Rectal smooth muscle tissue (tissue), 1 donor: ENCODE measurements around the gene SUOX.
A peak's percentile ranks its signal among the peaks of the same experiment; 100 is the strongest.
"Not testable (repeated sequence)": the region's sequence is repeated elsewhere in the genome, so short reads cannot be mapped to it uniquely, and the experiment has no call there.

Source experiments
- H3K27ac ChIP-seq: one replicate; pipeline ENCODE4 v1.7.0; 2013; ENCODE audit warnings: low read depth, low read length, inconsistent platforms
- H3K27me3 ChIP-seq: one replicate; pipeline ENCODE4 v1.7.0; 2013; ENCODE audit warnings: low read length; ENCODE audit not compliant: control insufficient read depth, insufficient read depth
- H3K36me3 ChIP-seq: one replicate; pipeline ENCODE4 v1.7.0; 2013; ENCODE audit warnings: low read length; ENCODE audit not compliant: control insufficient read depth, insufficient read depth
- H3K4me1 ChIP-seq: one replicate; pipeline ENCODE4 v1.7.0; 2013; ENCODE audit warnings: low read length; ENCODE audit not compliant: control insufficient read depth, insufficient read depth
- H3K4me3 ChIP-seq: one replicate; pipeline ENCODE4 v1.7.0; 2013; ENCODE audit warnings: low read length
- H3K9ac ChIP-seq: one replicate; pipeline ENCODE4 v1.7.0; 2013; ENCODE audit warnings: low read length

SUOX gene

GRCh38 chr12:55991110-55991509 is 6.0 kb upstream of the SUOX start:
- Histone ChIP-seq H3K27me3 (no peaks in the 10 kb centered on the region), H3K4me1 (no peaks in the 10 kb centered on the region), H3K27ac (no peak overlapping the region), H3K4me3 (no peak overlapping the region), H3K9ac (no peak overlapping the region), H3K36me3 (peaks cover 40% of the 10 kb centered on the region)

GRCh38 chr12:55993230-55993853 is 3.7 kb upstream of the SUOX start:
- H3K27me3 ChIP-seq = no peaks in the 10 kb centered on the region
- no peaks in the 10 kb centered on the region for H3K4me1 ChIP-seq
- H3K36me3 ChIP-seq = peaks cover 37% of the 10 kb centered on the region
- H3K9ac ChIP-seq = no peak overlapping the region
- H3K27ac ChIP-seq = no peak overlapping the region
- no peak overlapping the region for H3K4me3 ChIP-seq

GRCh38 chr12:55995366-55995765 is 1.7 kb upstream of the SUOX start:
- no peaks in the 10 kb centered on the region for H3K27me3 ChIP-seq
- peaks cover 32% of the 10 kb centered on the region for H3K36me3 ChIP-seq
- H3K27ac ChIP-seq = no peak overlapping the region
- no peak overlapping the region for H3K9ac ChIP-seq
- no peak overlapping the region for H3K4me3 ChIP-seq
- H3K4me1 ChIP-seq = no peaks in the 10 kb centered on the region

- Histone ChIP-seq H3K36me3 (peaks cover 23% of the 10 kb centered on the region), H3K9ac (no peak overlapping the region), H3K4me1 (no peaks in the 10 kb centered on the region), H3K27ac (peak overlapping the region; percentile 71), H3K4me3 (peak overlapping the region; percentile 72), H3K27me3 (no peaks in the 10 kb centered on the region)
Observed at GRCh38 chr12:55996201-55996714, 818 bp upstream of the SUOX start.

GRCh38 chr12:55997535-55997859 is 421 bp downstream of the SUOX start:
- no peaks in the 10 kb centered on the region for H3K4me1 ChIP-seq
- peak overlapping the region; percentile 19 for H3K9ac ChIP-seq
- peaks cover 16% of the 10 kb centered on the region for H3K36me3 ChIP-seq
- H3K4me3 ChIP-seq = peak overlapping the region; percentile 79
- H3K27ac ChIP-seq = peak overlapping the region; percentile 63
- no peaks in the 10 kb centered on the region for H3K27me3 ChIP-seq

- H3K9ac ChIP-seq, H3K4me1 ChIP-seq: not testable (repeated sequence)
Observed at GRCh38 chr12:55999522-55999921, 2.4 kb downstream of the SUOX start.

GRCh38 chr12:55999999-56000540 is 3.0 kb downstream of the SUOX start:
- H3K4me1 ChIP-seq, H3K27ac ChIP-seq, H3K9ac ChIP-seq, H3K4me3 ChIP-seq, H3K27me3 ChIP-seq: not testable (repeated sequence)
- H3K36me3 ChIP-seq = peaks cover 11% of the 10 kb centered on the region

More at GRCh38 chr12:55999522-55999921, 2.4 kb downstream of the SUOX start:
- H3K27ac ChIP-seq, H3K27me3 ChIP-seq, H3K36me3 ChIP-seq, H3K4me3 ChIP-seq: not testable (repeated sequence)

- no peak overlapping the region for H3K9ac ChIP-seq
- no peaks in the 10 kb centered on the region for H3K4me1 ChIP-seq
- no peak overlapping the region for H3K27ac ChIP-seq
- no peak overlapping the region for H3K4me3 ChIP-seq
- peaks cover 11% of the 10 kb centered on the region for H3K36me3 ChIP-seq
- no peaks in the 10 kb centered on the region for H3K27me3 ChIP-seq
Observed at GRCh38 chr12:56001487-56002100, 4.5 kb downstream of the SUOX start.

GRCh38 chr12:56003376-56003775 is 6.3 kb downstream of the SUOX start:
- H3K27ac ChIP-seq, H3K27me3 ChIP-seq, H3K9ac ChIP-seq, H3K4me1 ChIP-seq, H3K4me3 ChIP-seq: not testable (repeated sequence)
- peaks cover 11% of the 10 kb centered on the region for H3K36me3 ChIP-seq

- no peak overlapping the region for H3K9ac ChIP-seq
- no peaks in the 10 kb centered on the region for H3K27me3 ChIP-seq
- H3K27ac ChIP-seq = no peak overlapping the region
- H3K4me1 ChIP-seq = peaks cover 3% of the 10 kb centered on the region
- peaks cover 11% of the 10 kb centered on the region for H3K36me3 ChIP-seq
- no peak overlapping the region for H3K4me3 ChIP-seq
Observed at GRCh38 chr12:56004211-56004610, 7.1 kb downstream of the SUOX start.

- Histone ChIP-seq H3K9ac (peak overlapping the region; percentile 77), H3K4me1 (peaks cover 3% of the 10 kb centered on the region), H3K36me3 (peaks cover 11% of the 10 kb centered on the region), H3K4me3 (peak overlapping the region; percentile 75), H3K27ac (peak overlapping the region; percentile 82), H3K27me3 (no peaks in the 10 kb centered on the region)
Observed at GRCh38 chr12:56007564-56008559, 10.8 kb downstream of the SUOX start.

GRCh38 chr12:56010111-56010570 is 13.1 kb downstream of the SUOX start:
- no peaks in the 10 kb centered on the region for H3K36me3 ChIP-seq
- H3K4me3 ChIP-seq = no peak overlapping the region
- no peaks in the 10 kb centered on the region for H3K27me3 ChIP-seq
- no peak overlapping the region for H3K27ac ChIP-seq
- no peak overlapping the region for H3K9ac ChIP-seq
- H3K4me1 ChIP-seq = peaks cover 3% of the 10 kb centered on the region
